Karpas-422 (cell line): ENCODE results near the gene CCER1. TPM values are rescaled to one million over a fixed set of nuclear protein-coding genes. Genes with fewer than 3 reads are reported as not detected.
A peak's percentile ranks its signal among the peaks of the same experiment; 100 is the strongest.

Experiments
- DNase-seq: peaks from one replicate; pipeline ENCODE4 v3.0.0-alpha.2; 2015
- H2AFZ ChIP-seq: fragments of 200-600 bp; sonication (generic); 2 replicates; pipeline ENCODE4 v1.6.1; 2014; ENCODE audit warnings: antibody characterized with exemption, low read length, mixed read lengths
- H3K27ac ChIP-seq: fragments of 200-600 bp; sonication (generic); 2 replicates; pipeline ENCODE4 v1.5.1; 2014; ENCODE audit warnings: mild to moderate bottlenecking, low read length, moderate library complexity
- H3K27me3 ChIP-seq: fragments of 200-600 bp; sonication (generic); 2 replicates; pipeline ENCODE4 v1.6.1; 2014; ENCODE audit warnings: low read length, mixed read lengths
- H3K36me3 ChIP-seq: fragments of 200-600 bp; sonication (generic); 2 replicates; pipeline ENCODE4 v1.6.1; 2014; ENCODE audit warnings: low read length, mixed read lengths; ENCODE audit not compliant: insufficient read depth
- H3K4me1 ChIP-seq: fragments of 200-600 bp; sonication (generic); 2 replicates; pipeline ENCODE4 v1.6.1; 2014; ENCODE audit warnings: mild to moderate bottlenecking, low read length, mixed read lengths
- H3K4me2 ChIP-seq: fragments of 200-600 bp; sonication (generic); 2 replicates; pipeline ENCODE4 v1.6.1; 2014; ENCODE audit warnings: low read length, low read depth, mild to moderate bottlenecking; ENCODE audit not compliant: poor library complexity, severe bottlenecking
- H3K4me3 ChIP-seq: fragments of 200-600 bp; sonication (generic); 2 replicates; pipeline ENCODE4 v1.5.1; 2014; ENCODE audit warnings: mild to moderate bottlenecking, antibody characterized with exemption, low read length, mixed read lengths
- H3K79me2 ChIP-seq: fragments of 200-600 bp; sonication (generic); 2 replicates; pipeline ENCODE4 v1.6.1; 2014; ENCODE audit warnings: mild to moderate bottlenecking, low read length, mixed read lengths
- H3K9ac ChIP-seq: fragments of 200-600 bp; sonication (generic); 2 replicates; pipeline ENCODE4 v1.6.0; 2014; ENCODE audit warnings: low read length
- H3K9me2 ChIP-seq: fragments of 200-600 bp; sonication (generic), shearing (Covaris generic); replicated peaks from 2 replicates; pipeline ENCODE4 v1.6.0; 2014; ENCODE audit warnings: mild to moderate bottlenecking, low read length, moderate library complexity; ENCODE audit not compliant: insufficient read depth
- H3K9me3 ChIP-seq: fragments of 300-700, 200-600 bp; sonication (generic); 2 replicates; pipeline ENCODE4 v1.6.1; 2014; ENCODE audit warnings: low read length, mixed read lengths
- H4K20me1 ChIP-seq: fragments of 200-600 bp; sonication (generic); 2 replicates; pipeline ENCODE4 v1.6.1; 2014; ENCODE audit warnings: mild to moderate bottlenecking, antibody characterized with exemption, low read length, low read depth; ENCODE audit not compliant: insufficient read depth
- total RNA-seq: library from RNA; depleted of rRNA; stranded (reverse); fragments of >200 nt; shearing (Covaris generic); gene quantifications from 2 replicates; pipeline ENCODE4 v1.2.3, GENCODE V29; 2014; ENCODE audit warnings: low replicate concordance

The CCER1 gene
- total RNA-seq, 1 experiment from 2014 or later = not detected

DNA sequence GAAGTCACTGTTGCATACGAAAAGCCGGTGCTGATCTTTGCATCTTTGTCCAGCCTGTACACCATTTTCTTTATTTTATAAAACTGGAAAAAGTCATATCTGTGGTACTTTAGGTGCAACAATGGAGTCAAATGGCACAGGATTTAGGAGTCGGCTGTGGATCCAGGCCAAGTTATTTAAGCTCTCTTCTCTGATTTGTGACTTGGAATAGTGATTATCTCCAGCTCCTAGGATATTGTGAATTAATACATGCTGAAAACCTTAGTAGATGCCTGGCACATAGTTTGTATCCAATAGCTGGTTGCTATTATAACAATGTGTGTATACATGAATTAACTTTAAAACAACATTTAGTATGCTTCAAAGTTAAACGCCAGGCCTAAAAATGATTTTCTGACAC, 6.2 kb upstream of the CCER1 start:
- H3K27ac ChIP-seq = no peak overlapping the region
- no peaks in the 10 kb centered on the region for H4K20me1 ChIP-seq
- H3K27me3 ChIP-seq = no peaks in the 10 kb centered on the region
- no peaks in the 10 kb centered on the region for H3K4me1 ChIP-seq
- H2AFZ ChIP-seq = no peak overlapping the region
- H3K4me3 ChIP-seq = no peak overlapping the region
- no peaks in the 10 kb centered on the region for H3K36me3 ChIP-seq
- no peaks in the 10 kb centered on the region for H3K79me2 ChIP-seq
- no peak for DNase-seq
- no peak overlapping the region for H3K4me2 ChIP-seq
- no peaks in the 10 kb centered on the region for H3K9me3 ChIP-seq
- H3K9ac ChIP-seq = no peak overlapping the region
- no peaks in the 10 kb centered on the region for H3K9me2 ChIP-seq

DNA sequence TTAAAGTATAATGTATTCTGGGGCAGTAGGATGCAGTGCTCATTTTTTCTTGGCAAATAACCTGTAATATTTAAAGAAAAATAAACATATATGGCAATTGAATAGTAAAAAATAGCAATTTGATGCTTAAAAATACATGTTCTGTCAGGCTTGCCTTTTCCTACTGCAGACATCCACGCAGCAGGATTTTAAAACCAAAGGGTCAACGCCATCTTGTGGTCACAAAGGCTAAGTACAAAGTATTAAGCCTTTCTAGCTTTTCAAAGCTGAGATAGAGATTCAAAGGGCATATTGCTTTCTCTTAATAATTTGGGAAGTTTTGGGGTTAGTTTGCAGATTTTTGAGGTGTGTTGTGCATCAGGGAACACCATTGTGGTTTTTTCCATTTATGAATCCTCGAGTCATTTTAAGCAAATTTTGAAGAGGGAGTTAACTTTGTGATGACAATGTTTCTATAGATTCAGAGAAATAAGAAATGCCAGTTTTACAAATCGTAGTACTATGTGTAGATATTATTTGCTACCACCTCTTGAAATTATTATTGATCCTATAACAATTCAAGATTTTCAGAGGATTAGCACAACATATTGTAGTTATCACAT, 4.7 kb upstream of the CCER1 start:
- Histone ChIP-seq H3K27ac (no peak overlapping the region), H3K4me1 (no peaks in the 10 kb centered on the region), H3K36me3 (no peaks in the 10 kb centered on the region), H3K4me3 (no peak overlapping the region), H3K4me2 (no peak overlapping the region), H2AFZ (no peak overlapping the region), H3K9ac (no peak overlapping the region), H3K9me2 (no peaks in the 10 kb centered on the region), H4K20me1 (no peaks in the 10 kb centered on the region), H3K9me3 (no peaks in the 10 kb centered on the region), H3K27me3 (no peaks in the 10 kb centered on the region), H3K79me2 (no peaks in the 10 kb centered on the region)
- DNase-seq = peak; percentile 82

DNA sequence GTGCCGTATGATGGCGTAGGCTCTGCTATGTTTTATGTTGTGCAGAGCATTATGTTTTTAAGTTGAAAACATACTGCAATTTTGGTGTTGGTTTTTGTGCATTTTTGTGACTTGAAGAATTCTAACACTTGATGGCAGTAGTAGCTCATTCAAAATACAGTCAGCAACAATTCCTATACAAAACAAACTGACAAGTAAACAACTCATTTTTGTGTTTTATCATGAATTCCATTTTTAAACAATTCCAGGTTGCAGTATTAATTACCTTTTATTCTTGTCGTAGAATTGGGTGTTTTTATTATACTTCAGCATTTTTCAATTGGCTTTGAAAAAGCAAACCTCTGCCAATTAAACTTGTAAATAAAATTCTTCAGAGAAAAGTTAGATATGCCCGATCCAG, 4.1 kb upstream of the CCER1 start:
- Histone ChIP-seq H3K9ac (no peak overlapping the region), H3K79me2 (no peaks in the 10 kb centered on the region), H3K27me3 (no peaks in the 10 kb centered on the region), H3K4me3 (no peak overlapping the region), H3K9me3 (no peaks in the 10 kb centered on the region), H3K27ac (no peak overlapping the region), H2AFZ (no peak overlapping the region), H4K20me1 (no peaks in the 10 kb centered on the region), H3K4me1 (no peaks in the 10 kb centered on the region), H3K9me2 (no peaks in the 10 kb centered on the region), H3K4me2 (no peak overlapping the region), H3K36me3 (no peaks in the 10 kb centered on the region)
- no peak for DNase-seq

DNA sequence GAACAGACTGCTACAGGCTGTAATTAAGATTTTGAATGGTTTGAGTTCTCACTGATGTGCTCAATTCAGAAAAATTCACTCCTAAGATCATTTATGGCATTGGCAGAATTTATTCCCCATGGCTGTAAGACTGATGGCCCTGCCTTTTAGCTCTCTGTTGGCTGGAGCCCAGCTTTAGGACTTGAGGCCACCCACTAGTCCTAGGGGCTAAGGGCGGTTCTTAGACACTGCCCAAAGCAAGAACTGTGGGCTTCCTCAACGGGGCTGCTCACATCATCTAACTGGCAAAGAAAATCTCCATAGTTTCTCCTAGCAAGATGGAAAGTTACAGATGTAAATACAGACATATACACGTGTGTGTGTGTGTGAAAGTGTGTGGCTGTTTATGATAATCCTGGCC, 3.4 kb upstream of the CCER1 start:
- H4K20me1 ChIP-seq = no peaks in the 10 kb centered on the region

DNA sequence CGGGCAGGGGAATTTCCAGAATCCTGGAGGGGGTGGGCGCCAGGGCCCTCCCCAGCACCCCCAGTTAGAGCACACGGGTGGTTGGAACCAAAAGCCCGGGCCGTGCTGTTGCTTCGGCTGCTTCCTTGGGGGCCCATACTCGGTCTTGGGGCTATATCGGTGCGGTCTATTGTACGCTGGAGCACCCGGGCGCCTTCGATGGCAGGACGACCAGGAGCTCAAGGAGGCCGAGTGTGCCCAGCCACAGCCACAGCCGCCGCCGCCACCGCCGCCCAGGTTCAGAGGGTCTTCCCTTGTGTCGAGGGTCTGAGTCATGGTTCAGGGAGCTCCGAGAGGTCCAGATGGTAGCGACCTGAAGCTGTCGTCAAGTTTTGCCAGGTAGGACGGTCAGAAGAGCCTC, 548 bp downstream of the CCER1 start:
- Histone ChIP-seq H3K4me2 (no peak overlapping the region), H3K27ac (no peak overlapping the region), H3K9ac (no peak overlapping the region), H3K9me3 (no peaks in the 10 kb centered on the region), H3K4me3 (no peak overlapping the region), H3K4me1 (no peaks in the 10 kb centered on the region), H4K20me1 (no peaks in the 10 kb centered on the region), H3K79me2 (no peaks in the 10 kb centered on the region), H2AFZ (no peak overlapping the region), H3K36me3 (no peaks in the 10 kb centered on the region), H3K27me3 (no peaks in the 10 kb centered on the region), H3K9me2 (no peaks in the 10 kb centered on the region)
- no peak for DNase-seq

More for the DNA sequence above, 3.4 kb upstream of the CCER1 start:
- Histone ChIP-seq H3K36me3 (no peaks in the 10 kb centered on the region), H3K27me3 (no peaks in the 10 kb centered on the region), H3K79me2 (no peaks in the 10 kb centered on the region), H3K4me2 (no peak overlapping the region), H3K9me2 (no peaks in the 10 kb centered on the region), H3K4me3 (no peak overlapping the region), H3K27ac (no peak overlapping the region), H2AFZ (peak overlapping the region; percentile 41; the same call in 1 of the 2 replicates), H3K9ac (no peak overlapping the region), H3K4me1 (no peaks in the 10 kb centered on the region), H3K9me3 (no peaks in the 10 kb centered on the region)
- DNase-seq = no peak

DNA sequence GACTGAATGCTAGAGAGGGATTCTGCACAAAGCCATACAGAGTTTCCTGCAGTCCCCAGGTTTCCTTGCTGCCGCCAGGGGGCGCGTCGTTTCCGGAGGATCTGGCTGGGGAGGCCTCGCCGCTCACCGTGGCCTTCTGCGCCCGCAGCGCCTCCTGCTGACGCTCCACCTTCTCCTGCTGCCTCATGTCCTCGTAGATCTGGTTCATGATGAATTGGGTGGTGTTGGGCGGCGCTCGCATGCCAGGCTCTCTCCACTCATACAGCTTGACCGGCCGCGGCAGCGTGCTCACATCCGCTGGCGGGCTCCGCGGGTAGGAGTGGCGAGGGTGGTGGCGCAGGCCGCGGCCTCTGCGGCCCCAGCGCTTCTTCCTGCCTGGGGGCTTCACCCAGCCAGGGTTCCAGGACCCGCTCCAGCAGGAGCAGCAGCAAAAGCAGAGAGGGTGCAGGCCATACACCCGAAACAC, 987 bp downstream of the CCER1 start:
- no peaks in the 10 kb centered on the region for H3K4me1 ChIP-seq

DNA sequence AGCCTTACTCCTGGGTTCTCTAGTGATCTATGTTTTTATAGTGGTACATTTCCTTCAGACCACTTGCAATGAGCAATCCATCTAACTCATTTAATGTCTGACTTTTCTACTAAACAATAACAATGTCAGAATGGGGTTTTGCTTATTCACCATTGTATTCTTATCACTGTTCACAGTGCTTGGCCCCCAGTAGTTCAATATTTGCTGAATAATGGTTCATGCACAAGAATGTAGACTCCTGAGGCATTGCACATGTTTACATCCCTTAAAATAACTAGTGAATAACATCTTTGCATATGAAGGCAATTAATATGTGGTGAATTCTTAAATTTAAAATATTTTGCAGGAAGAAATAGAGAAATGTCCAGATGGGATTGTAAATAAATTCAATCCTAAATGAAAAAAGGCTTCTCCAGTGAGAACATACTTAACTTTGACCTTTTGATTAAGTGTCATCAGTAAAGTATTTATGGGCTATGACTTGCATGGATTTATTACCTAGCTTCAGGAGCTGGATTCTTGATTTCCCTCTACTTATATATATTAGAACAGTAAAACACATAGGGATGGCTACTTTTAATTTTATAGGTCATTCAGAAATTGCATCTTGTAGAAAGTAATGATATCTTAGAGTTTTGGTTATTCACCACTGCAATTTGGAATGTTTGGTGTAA, 3.4 kb downstream of the CCER1 start:
- H3K9ac ChIP-seq = no peak overlapping the region
- no peak overlapping the region for H3K27ac ChIP-seq
- H4K20me1 ChIP-seq = no peaks in the 10 kb centered on the region
- no peak overlapping the region for H3K4me2 ChIP-seq
- DNase-seq = no peak
- no peaks in the 10 kb centered on the region for H3K79me2 ChIP-seq
- no peaks in the 10 kb centered on the region for H3K9me3 ChIP-seq
- H2AFZ ChIP-seq = no peak overlapping the region
- no peak overlapping the region for H3K4me3 ChIP-seq
- no peaks in the 10 kb centered on the region for H3K4me1 ChIP-seq
- H3K36me3 ChIP-seq = no peaks in the 10 kb centered on the region
- H3K9me2 ChIP-seq = no peaks in the 10 kb centered on the region
- H3K27me3 ChIP-seq = no peaks in the 10 kb centered on the region

More for the DNA sequence above, 987 bp downstream of the CCER1 start:
- no peaks in the 10 kb centered on the region for H3K27me3 ChIP-seq
- no peaks in the 10 kb centered on the region for H3K79me2 ChIP-seq
- no peak overlapping the region for H2AFZ ChIP-seq
- peak; percentile 85 for DNase-seq
- no peak overlapping the region for H3K4me3 ChIP-seq
- H3K27ac ChIP-seq = no peak overlapping the region
- no peaks in the 10 kb centered on the region for H3K36me3 ChIP-seq
- no peak overlapping the region for H3K4me2 ChIP-seq
- no peak overlapping the region for H3K9ac ChIP-seq
- no peaks in the 10 kb centered on the region for H3K9me3 ChIP-seq
- no peaks in the 10 kb centered on the region for H3K9me2 ChIP-seq
- H4K20me1 ChIP-seq = no peaks in the 10 kb centered on the region

DNA sequence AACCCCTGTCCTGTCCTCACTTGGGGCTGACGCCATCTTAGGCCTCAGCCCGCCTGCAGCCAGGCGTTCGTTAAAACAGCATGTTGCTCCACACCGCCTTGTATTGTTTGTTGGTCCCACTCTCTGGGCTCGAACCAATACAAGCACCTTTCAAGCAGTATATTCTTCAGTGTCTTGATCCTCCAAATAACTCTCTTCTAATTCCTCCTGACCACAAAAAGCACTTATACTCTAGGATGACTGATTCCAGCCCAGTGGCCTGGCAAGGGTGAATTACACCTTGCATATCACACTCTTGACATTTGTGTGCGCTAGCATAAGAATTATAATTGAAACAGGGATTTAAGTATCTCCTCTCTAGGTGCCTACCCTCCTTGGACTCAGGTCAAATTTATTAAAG, 7.1 kb downstream of the CCER1 start:
- Histone ChIP-seq H3K9ac (no peak overlapping the region), H3K27me3 (no peaks in the 10 kb centered on the region), H3K9me2 (no peaks in the 10 kb centered on the region), H3K27ac (no peak overlapping the region), H3K4me1 (no peaks in the 10 kb centered on the region), H2AFZ (no peak overlapping the region), H3K4me3 (no peak overlapping the region), H3K9me3 (no peaks in the 10 kb centered on the region), H4K20me1 (no peaks in the 10 kb centered on the region), H3K36me3 (no peaks in the 10 kb centered on the region), H3K79me2 (no peaks in the 10 kb centered on the region), H3K4me2 (no peak overlapping the region)
- no peak for DNase-seq
